HepG2 (cell line): Measurements from ENCODE around the gene KHNYN. TPM values are rescaled to one million over a fixed set of nuclear protein-coding genes. Genes with fewer than 3 reads are reported as not detected.
A peak's percentile ranks its signal among the peaks of the same experiment; 100 is the strongest.

Experiments used
- ATF1 ChIP-seq: IDR thresholded peaks from 2 replicates; pipeline ENCODE4 v1.6.1; 2016; ENCODE audit warnings: mild to moderate bottlenecking, control low read depth
- E2F1 ChIP-seq: sonication (generic); formaldehyde crosslinking; IDR thresholded peaks from 2 replicates; pipeline ENCODE4 v1.5.0; 2020; ENCODE audit warnings: missing genetic modification reagents
- GATAD2A ChIP-seq: IDR thresholded peaks from 2 replicates; pipeline ENCODE4 v1.6.1; 2016
- HOXA5 ChIP-seq: sonication (generic); formaldehyde crosslinking; IDR thresholded peaks from 2 replicates; pipeline ENCODE4 v1.4.0; 2020; ENCODE audit warnings: missing genetic modification reagents
- HOXA9 ChIP-seq: sonication (generic); formaldehyde crosslinking; IDR thresholded peaks from 2 replicates; pipeline ENCODE4 v1.8.1; 2022; ENCODE audit warnings: missing genetic modification reagents, mild to moderate bottlenecking, moderate library complexity, borderline replicate concordance
- NCOA2 ChIP-seq: sonication (generic); formaldehyde crosslinking; IDR thresholded peaks from 2 replicates; pipeline ENCODE4 v1.8.0; 2022; ENCODE audit warnings: inconsistent platforms
- PHF8 ChIP-seq: sonication (generic); formaldehyde crosslinking; IDR thresholded peaks from 2 replicates; pipeline ENCODE4 v1.5.0; 2020; ENCODE audit warnings: missing genetic modification reagents
- POGK ChIP-seq: sonication (generic); formaldehyde crosslinking; conservative IDR thresholded peaks from 2 replicates; pipeline ENCODE4 v1.8.0; 2022; ENCODE audit warnings: mild to moderate bottlenecking, moderate library complexity, missing genetic modification reagents
- RAD21 ChIP-seq: fragments of 450-650 bp; formaldehyde crosslinking; IDR thresholded peaks from 2 replicates; pipeline ENCODE4 v1.5.0; 2020; ENCODE audit warnings: mild to moderate bottlenecking
- RELA ChIP-seq: sonication (generic); formaldehyde crosslinking; IDR thresholded peaks from 2 replicates; pipeline ENCODE4 v1.4.0; 2020; ENCODE audit warnings: missing genetic modification reagents
- SNAI1 ChIP-seq: sonication (generic); formaldehyde crosslinking; IDR thresholded peaks from 2 replicates; pipeline ENCODE4 v1.5.0; 2020; ENCODE audit warnings: mild to moderate bottlenecking, missing genetic modification reagents, borderline replicate concordance
- TEAD3 ChIP-seq: optimal IDR thresholded peaks from 2 replicates; pipeline ENCODE3; 2016; ENCODE audit warnings: borderline replicate concordance
- ZBTB3 ChIP-seq: sonication (generic); formaldehyde crosslinking; IDR thresholded peaks from 2 replicates; pipeline ENCODE4 v1.4.0; 2020; ENCODE audit warnings: low read depth, mild to moderate bottlenecking, moderate library complexity, missing genetic modification reagents, borderline replicate concordance
- ZBTB42 ChIP-seq: sonication (generic); formaldehyde crosslinking; IDR thresholded peaks from 2 replicates; pipeline ENCODE4 v1.5.0; 2020; ENCODE audit warnings: mild to moderate bottlenecking, missing genetic modification reagents
- ZNF333 ChIP-seq: sonication (generic); formaldehyde crosslinking; IDR thresholded peaks from 2 replicates; pipeline ENCODE4 v1.4.0; 2020; ENCODE audit warnings: mild to moderate bottlenecking, missing genetic modification reagents, borderline replicate concordance
- ZNF616 ChIP-seq: sonication (generic); formaldehyde crosslinking; IDR thresholded peaks from 2 replicates; pipeline ENCODE4 v1.5.0; 2020; ENCODE audit warnings: low read depth, mild to moderate bottlenecking, missing genetic modification reagents
- ZNF792 ChIP-seq: IDR thresholded peaks from 2 replicates; pipeline ENCODE4 v1.6.1; 2016
- ZNF841 ChIP-seq: sonication (generic); formaldehyde crosslinking; IDR thresholded peaks from 2 replicates; pipeline ENCODE4 v1.8.1; 2023; ENCODE audit warnings: missing genetic modification reagents, borderline replicate concordance
- polyA plus RNA-seq, 8 experiments: library from polyadenylated mRNA; depleted of rRNA in 3 of 8; stranded (reverse) in 7 of 8; unstranded in 1 of 8; fragments of >200 nt; fragmentation: Illumina TruSeq in 4 of 8; extraction: Trizol in 4 of 8; gene quantifications; 2 replicates each; pipeline versions ENCODE4 v1.2.1 to v1.2.3, GENCODE V29; 2011 to 2016; ENCODE audit warnings: low read depth in 4 of 8, missing spikeins in 1 of 8, mixed read lengths in 1 of 8; ENCODE audit not compliant: insufficient read depth in 1 of 8
- total RNA-seq, 5 experiments: library from RNA; depleted of rRNA; stranded (reverse); fragments of >200 nt; fragmentation: Illumina TruSeq; extraction: Trizol; gene quantifications; 2 replicates each; pipeline ENCODE4 v1.2.3, GENCODE V29; 2016; ENCODE audit warnings: low read depth in 1 of 5
- TF ChIP-seq, protein P1 (sequence below): sonication (generic); formaldehyde crosslinking; IDR thresholded peaks from 2 replicates; pipeline ENCODE4 v1.4.0; 2020; ENCODE audit warnings: missing genetic modification reagents
- TF ChIP-seq, protein P2 (sequence below): IDR thresholded peaks from 2 replicates; pipeline ENCODE4 v1.6.1; 2012; ENCODE audit warnings: low read depth, low read length, improper control_type of control experiment
- TF ChIP-seq, protein P3 (sequence below): fragments of 450-650 bp; IDR thresholded peaks from 2 replicates; pipeline ENCODE4 v1.6.1; 2016

KHNYN gene
- total and polyA plus RNA-seq, 2 of the 13 experiments (the other 11 are each of a cell fraction or from before 2014, with no cell fraction given) = 52.8 to 75.7 TPM

- TF ChIP-seq, protein P1, sequence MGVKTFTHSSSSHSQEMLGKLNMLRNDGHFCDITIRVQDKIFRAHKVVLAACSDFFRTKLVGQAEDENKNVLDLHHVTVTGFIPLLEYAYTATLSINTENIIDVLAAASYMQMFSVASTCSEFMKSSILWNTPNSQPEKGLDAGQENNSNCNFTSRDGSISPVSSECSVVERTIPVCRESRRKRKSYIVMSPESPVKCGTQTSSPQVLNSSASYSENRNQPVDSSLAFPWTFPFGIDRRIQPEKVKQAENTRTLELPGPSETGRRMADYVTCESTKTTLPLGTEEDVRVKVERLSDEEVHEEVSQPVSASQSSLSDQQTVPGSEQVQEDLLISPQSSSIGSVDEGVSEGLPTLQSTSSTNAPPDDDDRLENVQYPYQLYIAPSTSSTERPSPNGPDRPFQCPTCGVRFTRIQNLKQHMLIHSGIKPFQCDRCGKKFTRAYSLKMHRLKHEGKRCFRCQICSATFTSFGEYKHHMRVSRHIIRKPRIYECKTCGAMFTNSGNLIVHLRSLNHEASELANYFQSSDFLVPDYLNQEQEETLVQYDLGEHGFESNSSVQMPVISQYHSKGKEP (CRISPR knock-in tag) = peak; percentile 28; the same call in 1 of the 2 replicates
- TF ChIP-seq ATF1 (CRISPR knock-in tag) (no peak), E2F1 (CRISPR knock-in tag) (peak; percentile 53; the same call in 1 of the 2 replicates), ZNF792 (CRISPR knock-in tag) (peak; percentile 93), ZNF333 (CRISPR knock-in tag) (peak; percentile 99), PHF8 (CRISPR knock-in tag) (peak; percentile 96), NCOA2 (CRISPR knock-in tag) (peak; percentile 52), HOXA9 (CRISPR knock-in tag) (0 out of 2 replicates have a peak, but pooled peaks have one; percentile 0), RAD21 (CRISPR knock-in tag) (peak; percentile 65; the same call in 1 of the 2 replicates), ZNF841 (CRISPR knock-in tag) (no peak), RELA (peak; percentile 58; the same call in 1 of the 2 replicates), ZBTB3 (CRISPR knock-in tag) (peak; percentile 29; the same call in 1 of the 2 replicates), GATAD2A (CRISPR knock-in tag) (peak; percentile 12; the same call in 1 of the 2 replicates), ZBTB42 (CRISPR knock-in tag) (peak; percentile 48; the same call in 1 of the 2 replicates), HOXA5 (peak; percentile 74; the same call in 1 of the 2 replicates), ZNF616 (CRISPR knock-in tag) (no peak), TEAD3 (peak; percentile 32), POGK (CRISPR knock-in tag) (peak; percentile 98), SNAI1 (peak; percentile 94)
- TF ChIP-seq, protein P2, sequence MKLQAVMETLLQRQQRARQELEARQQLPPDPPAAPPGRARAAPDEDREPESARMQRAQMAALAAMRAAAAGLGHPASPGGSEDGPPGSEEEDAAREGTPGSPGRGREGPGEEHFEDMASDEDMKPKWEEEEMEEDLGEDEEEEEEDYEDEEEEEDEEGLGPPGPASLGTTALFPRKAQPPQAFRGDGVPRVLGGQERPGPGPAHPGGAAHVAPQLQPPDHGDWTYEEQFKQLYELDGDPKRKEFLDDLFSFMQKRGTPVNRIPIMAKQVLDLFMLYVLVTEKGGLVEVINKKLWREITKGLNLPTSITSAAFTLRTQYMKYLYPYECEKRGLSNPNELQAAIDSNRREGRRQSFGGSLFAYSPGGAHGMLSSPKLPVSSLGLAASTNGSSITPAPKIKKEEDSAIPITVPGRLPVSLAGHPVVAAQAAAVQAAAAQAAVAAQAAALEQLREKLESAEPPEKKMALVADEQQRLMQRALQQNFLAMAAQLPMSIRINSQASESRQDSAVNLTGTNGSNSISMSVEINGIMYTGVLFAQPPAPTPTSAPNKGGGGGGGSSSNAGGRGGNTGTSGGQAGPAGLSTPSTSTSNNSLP = 0 out of 2 replicates have a peak, but pooled peaks have one; percentile 12
- TF ChIP-seq, protein P3, sequence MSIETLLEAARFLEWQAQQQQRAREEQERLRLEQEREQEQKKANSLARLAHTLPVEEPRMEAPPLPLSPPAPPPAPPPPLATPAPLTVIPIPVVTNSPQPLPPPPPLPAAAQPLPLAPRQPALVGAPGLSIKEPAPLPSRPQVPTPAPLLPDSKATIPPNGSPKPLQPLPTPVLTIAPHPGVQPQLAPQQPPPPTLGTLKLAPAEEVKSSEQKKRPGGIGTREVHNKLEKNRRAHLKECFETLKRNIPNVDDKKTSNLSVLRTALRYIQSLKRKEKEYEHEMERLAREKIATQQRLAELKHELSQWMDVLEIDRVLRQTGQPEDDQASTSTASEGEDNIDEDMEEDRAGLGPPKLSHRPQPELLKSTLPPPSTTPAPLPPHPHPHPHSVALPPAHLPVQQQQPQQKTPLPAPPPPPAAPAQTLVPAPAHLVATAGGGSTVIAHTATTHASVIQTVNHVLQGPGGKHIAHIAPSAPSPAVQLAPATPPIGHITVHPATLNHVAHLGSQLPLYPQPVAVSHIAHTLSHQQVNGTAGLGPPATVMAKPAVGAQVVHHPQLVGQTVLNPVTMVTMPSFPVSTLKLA = no peak
Observed at GRCh38 chr14:24429395-24430142, at the start of gene KHNYN, which contains the start of gene CBLN3 (continued).
